Measurements from ENCODE around the gene KCNJ15. TPM values are rescaled to one million over a fixed set of nuclear protein-coding genes. Genes with fewer than 3 reads are reported as not detected.
A peak's percentile ranks its signal among the peaks of the same experiment; 100 is the strongest.
"Not testable (repeated sequence)": the region's sequence is repeated elsewhere in the genome, so short reads cannot be mapped to it uniquely, and the experiment has no call there.

Gene KCNJ15
- total RNA-seq, 4 donors from 2014 or later: 8.1 to 17.8 (median 15.8) TPM

- intact Hi-C loops (cut with DNase I): no loop called here
- 66 to 92% methylated on average over 3 of the region's 3 CpGs for whole genome bisulfite sequencing, 2 donors
- Histone ChIP-seq H3K4me1 (peaks cover 0 to 28% (median 4%) of the 10 kb centered on the region in 3 donors), H3K36me3 (no peaks in the 10 kb centered on the region), H3K27me3 (no peaks in the 10 kb centered on the region), H3K9me3 (peaks cover 6 to 77% (median 37%) of the 10 kb centered on the region in 3 donors), H3K4me3 (no peak overlapping the region), H3K27ac (peak overlapping the region in 2 of 4 donors; percentile 37 to 61)
- no peak for DNase-seq
- TF ChIP-seq POLR2A (IDR thresholded peaks at IDR 0.05) (no peak), CTCF (IDR thresholded peaks at IDR 0.05) (no peak)
These were observed 28.3 kb upstream of the KCNJ15 start for GRCh38 chr21:38228537-38228936.

- DNase-seq: no peak
- intact Hi-C loops (cut with DNase I): no loop called here
These were observed 27.4 kb upstream of the KCNJ15 start for GRCh38 chr21:38229260-38229877.

GRCh38 chr21:38234395-38235142 is 22.2 kb upstream of the KCNJ15 start:
- H3K4me3 ChIP-seq: no peak overlapping the region
- DNase-seq: no peak
- H3K36me3 ChIP-seq: no peaks in the 10 kb centered on the region
- peaks cover 0 to 23% (median 10%) of the 10 kb centered on the region in 3 donors for H3K9me3 ChIP-seq
- H3K27me3 ChIP-seq: no peaks in the 10 kb centered on the region
- peak overlapping the region in 3 of 4 donors; percentile 67 to 81 (median 68) for H3K27ac ChIP-seq
- TF ChIP-seq CTCF (IDR thresholded peaks at IDR 0.05): no peak
- no peak for TF ChIP-seq POLR2A (IDR thresholded peaks at IDR 0.05)
- WGBS, 2 donors: 34 to 40% methylated on average over 6 of the region's 6 CpGs
- peaks cover 3 to 39% (median 9%) of the 10 kb centered on the region in 3 donors for H3K4me1 ChIP-seq
- intact Hi-C loops (cut with DNase I): no loop called here

More at GRCh38 chr21:38229260-38229877, 27.4 kb upstream of the KCNJ15 start:
- H3K4me3 ChIP-seq: no peak overlapping the region
- H3K27me3 ChIP-seq: no peaks in the 10 kb centered on the region
- no peak overlapping the region for H3K27ac ChIP-seq
- no peaks in the 10 kb centered on the region for H3K36me3 ChIP-seq
- H3K4me1 ChIP-seq: peaks cover 0 to 36% (median 10%) of the 10 kb centered on the region in 3 donors
- H3K9me3 ChIP-seq: peaks cover 6 to 69% (median 33%) of the 10 kb centered on the region in 3 donors
- no peak for TF ChIP-seq CTCF (IDR thresholded peaks at IDR 0.05)
- TF ChIP-seq POLR2A (IDR thresholded peaks at IDR 0.05): no peak
- WGBS, 2 donors: 77 to 80% methylated on average over 8 to 9 of the region's 9 CpGs

GRCh38 chr21:38235251-38235650 is 21.5 kb upstream of the KCNJ15 start:
- intact Hi-C loops (cut with DNase I); H3K27me3 ChIP-seq; H3K4me3 ChIP-seq; H3K36me3 ChIP-seq; DNase-seq: not testable (repeated sequence)
- 42 to 62% methylated on average over 5 to 9 of the region's 9 CpGs for WGBS, 2 donors
- H3K27ac ChIP-seq: peak overlapping the region in 2 of 4 donors; percentile 67 to 81
- peaks cover 3 to 39% (median 9%) of the 10 kb centered on the region in 3 donors for H3K4me1 ChIP-seq
- peaks cover 0 to 16% (median 7%) of the 10 kb centered on the region in 3 donors for H3K9me3 ChIP-seq

- intact Hi-C loops (cut with DNase I): no loop called here
- Histone ChIP-seq H3K9me3 (peaks cover 0 to 7% (median 0%) of the 10 kb centered on the region in 3 donors), H3K36me3 (no peaks in the 10 kb centered on the region)
These were observed 20.6 kb upstream of the KCNJ15 start for GRCh38 chr21:38236232-38236631.

More at GRCh38 chr21:38236232-38236631, 20.6 kb upstream of the KCNJ15 start:
- 62 to 79% methylated on average over 2 of the region's 2 CpGs for WGBS, 2 donors
- H3K27ac ChIP-seq: no peak overlapping the region
- DNase-seq: no peak
- H3K27me3 ChIP-seq: no peaks in the 10 kb centered on the region
- TF ChIP-seq POLR2A (IDR thresholded peaks at IDR 0.05) (no peak), CTCF (IDR thresholded peaks at IDR 0.05) (peak in 1 of 6 experiments; percentile 10)
- H3K4me1 ChIP-seq: peaks cover 3 to 39% (median 9%) of the 10 kb centered on the region in 3 donors
- no peak overlapping the region for H3K4me3 ChIP-seq

Data from esophagus squamous epithelium (tissue), 5 donors.